OCI-LY1 (cell line): ENCODE data around the gene SHISA5.

Source experiments
- CTCF ChIP-seq: fragments of 200-600 bp; sonication (generic), shearing (Covaris generic); IDR thresholded peaks from 2 replicates; pipeline ENCODE4 v1.5.1; 2017; ENCODE audit warnings: mild to moderate bottlenecking, antibody characterized with exemption, low read length, moderate library complexity, mixed read lengths
- EZH2 ChIP-seq: fragments of 200-600 bp; sonication (generic), shearing (Covaris generic); IDR thresholded peaks from 2 replicates; pipeline ENCODE4 v1.8.0; 2017; ENCODE audit warnings: borderline replicate concordance, mixed run types, mild to moderate bottlenecking, antibody characterized with exemption, low read length, moderate library complexity, mixed read lengths

DNA sequence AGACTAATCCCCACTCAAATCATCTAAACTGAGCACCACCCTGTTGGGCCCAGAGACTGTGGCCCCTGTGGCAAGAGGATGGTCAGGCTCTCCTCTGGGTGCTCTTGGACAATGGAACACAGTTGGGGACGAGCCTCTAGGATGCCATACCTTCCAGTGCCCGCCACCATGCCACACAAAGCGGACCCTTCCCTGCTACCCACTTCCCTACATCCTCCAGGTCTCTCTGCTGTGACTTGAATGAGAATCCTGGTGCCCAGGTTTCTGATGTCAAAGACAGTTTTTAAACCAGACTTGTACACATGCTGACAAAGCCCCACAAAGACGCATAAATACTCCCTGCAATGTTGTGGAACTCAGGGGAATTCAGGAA is 68.8 kb downstream of the SHISA5 start:
- no peak for TF ChIP-seq CTCF
- no peak for TF ChIP-seq EZH2
